NCI-H748 treated with DMSO at 0.1 percent for 48 hours (cell line): ENCODE results near the gene TEDC1.

ENCODE experiments used
- DNase-seq: peaks from one replicate; lab custom pipeline; 2025; lab: John Stamatoyannopoulos, UW

Gene TEDC1

DNA sequence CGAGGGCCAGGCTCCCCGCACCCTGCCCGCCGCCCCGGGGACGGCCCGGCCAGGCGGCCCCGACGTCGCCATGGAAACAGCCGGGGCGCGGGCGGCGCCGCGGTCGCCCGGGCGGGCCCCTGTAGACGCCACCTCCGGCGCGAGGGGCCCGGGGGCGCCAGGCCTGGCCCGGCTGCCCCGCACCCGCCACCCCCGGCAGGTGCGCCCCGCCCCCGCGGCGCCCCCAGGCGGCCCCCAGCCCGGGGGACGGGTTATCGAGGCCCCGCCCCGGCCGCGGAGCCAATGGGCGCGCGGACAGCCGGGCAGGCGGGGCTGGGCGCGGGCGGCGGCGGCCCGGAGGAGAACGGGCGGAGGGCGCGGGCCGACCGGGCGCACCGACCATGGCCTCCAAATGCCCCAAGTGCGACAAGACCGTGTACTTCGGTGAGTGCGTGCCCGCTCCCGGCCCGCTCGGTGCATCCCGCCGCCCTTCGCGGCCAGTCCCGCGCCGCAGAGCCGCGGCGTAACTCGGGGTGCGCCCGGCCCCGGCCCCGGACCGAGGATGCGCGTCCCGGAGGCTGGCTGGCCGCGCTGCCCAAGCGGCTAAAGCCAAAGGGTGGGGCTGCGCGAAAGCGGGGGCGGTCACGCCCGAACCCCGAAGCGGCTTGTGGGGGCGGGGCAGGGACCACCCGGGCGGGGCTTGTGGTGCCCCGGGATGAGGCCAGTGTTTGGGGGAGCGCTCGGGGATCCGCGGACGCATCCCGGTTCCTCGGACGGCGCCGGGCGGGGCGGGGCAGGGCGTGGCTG lies 16.4 kb upstream of the TEDC1 start, which contains the start of gene CRIP2:
Gene CRIP2, plus strand, starts transcription at position 339 of the 786 bp plus-strand sequence. Its CDS starts 42 bp downstream, at position 381.
- no peak for DNase-seq

DNA sequence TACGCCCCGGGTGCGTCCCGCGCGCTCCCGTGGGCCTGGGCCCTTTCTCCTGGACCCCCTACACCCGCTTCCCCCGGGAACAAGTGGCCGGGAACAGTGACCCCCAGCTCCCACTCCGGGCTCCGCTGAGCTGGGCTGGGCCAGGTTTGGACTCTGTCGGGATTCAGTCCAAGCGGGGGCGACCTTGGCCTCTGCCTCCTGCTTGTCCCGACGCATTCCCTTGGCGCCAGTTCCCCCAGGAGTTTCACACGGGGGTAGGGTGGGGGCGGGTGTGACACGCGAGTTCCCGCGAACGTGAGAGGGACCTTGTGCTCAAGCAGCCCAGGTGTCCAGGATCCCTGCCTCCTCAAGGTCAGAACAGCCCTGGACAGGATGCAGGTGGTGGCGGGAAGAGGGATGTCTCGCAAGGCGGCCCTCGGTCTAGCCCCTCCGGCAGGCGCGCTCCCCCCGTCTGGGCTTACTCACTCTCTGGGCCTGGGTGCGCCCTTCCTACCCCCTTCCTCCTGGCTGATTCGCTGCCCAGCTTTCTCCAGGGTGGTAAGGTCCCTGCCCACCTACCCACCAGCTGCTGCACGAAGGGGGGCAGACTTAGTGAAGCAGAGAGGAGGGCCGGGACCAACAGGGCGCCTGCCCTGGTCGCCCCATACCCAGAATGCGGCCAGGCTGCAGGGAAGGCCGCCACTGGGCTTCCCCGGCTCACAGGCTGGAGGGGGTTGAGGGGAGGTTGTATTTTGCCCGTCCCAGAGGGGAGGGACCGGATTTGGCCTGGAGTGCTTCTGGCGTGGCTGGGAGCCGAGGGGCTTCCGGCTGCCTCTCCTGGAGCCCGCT lies 15.6 kb upstream of the TEDC1 start:
- DNase-seq: no peak

DNA sequence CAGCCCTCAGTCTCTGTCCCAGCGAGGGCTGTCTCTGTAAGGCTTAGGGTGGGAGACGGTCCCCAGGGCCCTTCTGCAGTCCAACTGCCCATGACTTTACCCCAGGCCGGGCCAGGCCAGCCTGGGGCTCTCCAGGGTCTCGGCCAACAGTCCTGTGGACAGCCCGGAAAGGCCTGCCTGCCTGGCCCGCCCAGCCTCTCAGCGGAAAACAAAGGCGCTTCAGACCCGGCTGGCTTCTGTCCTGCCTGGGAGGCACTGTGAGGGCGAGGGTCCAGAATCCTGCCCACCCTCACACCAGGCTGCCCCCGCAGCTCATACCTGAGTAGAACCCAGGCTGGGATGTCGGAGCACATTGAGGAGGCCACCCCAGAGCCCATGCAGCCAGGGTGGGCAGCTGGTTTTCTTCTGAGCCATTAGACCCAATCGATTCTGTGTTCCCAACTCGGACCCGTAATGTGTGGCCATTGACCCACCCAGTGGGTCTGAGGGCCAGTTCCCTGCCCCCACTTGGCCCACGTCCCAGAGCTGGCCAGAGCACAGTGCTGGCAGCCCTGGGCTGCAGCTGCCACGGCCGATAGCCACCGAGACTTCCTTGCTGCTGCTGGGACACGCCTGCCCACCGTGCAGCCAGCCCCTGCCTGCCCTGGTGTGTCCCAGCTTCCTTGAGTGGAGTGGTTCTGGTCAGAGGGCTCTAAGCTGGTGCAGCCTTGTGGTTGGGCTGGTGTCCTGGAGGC lies 14.8 kb upstream of the TEDC1 start:
- DNase-seq: no peak

DNA sequence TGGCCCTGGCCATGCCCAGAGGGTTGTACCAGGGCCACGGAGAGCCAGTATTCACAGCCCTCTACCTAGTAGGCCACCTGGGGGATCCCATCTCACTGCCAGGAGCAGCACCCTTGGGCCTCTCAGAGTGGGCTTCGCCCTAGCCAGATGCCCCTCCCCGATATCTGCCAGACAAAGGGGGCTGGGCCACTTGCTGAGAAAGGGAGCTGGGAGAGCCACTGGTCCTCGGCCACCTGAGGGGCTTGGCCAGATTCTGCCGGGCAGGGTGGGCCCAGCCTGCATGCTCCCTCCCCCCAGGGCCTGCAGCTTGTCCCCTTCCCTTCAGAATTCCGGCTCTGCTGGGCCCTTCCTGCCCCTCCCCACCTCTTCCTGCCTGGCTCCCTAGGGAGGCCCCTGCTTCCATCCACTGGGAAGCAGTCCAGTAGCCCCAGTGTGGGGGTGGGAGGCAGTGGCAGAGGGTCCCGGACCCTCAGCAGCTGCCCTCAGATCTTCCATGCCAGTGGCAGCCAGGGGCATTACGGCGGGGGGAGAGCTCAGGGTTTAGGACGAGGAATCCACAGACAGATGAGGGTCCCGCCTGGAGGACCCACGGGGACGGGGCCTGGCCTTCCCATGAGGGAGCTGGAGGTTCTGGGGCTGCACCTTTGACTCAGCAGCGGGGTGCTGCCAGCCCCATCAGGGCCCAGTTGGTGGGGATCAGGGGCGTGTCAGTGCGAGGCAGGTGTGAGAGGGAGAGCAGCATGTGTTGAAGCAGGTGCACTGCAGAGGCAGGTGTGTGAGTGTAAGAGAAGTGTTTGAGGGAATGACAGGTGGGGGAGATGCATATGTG lies 14.0 kb upstream of the TEDC1 start:
- no peak for DNase-seq

DNA sequence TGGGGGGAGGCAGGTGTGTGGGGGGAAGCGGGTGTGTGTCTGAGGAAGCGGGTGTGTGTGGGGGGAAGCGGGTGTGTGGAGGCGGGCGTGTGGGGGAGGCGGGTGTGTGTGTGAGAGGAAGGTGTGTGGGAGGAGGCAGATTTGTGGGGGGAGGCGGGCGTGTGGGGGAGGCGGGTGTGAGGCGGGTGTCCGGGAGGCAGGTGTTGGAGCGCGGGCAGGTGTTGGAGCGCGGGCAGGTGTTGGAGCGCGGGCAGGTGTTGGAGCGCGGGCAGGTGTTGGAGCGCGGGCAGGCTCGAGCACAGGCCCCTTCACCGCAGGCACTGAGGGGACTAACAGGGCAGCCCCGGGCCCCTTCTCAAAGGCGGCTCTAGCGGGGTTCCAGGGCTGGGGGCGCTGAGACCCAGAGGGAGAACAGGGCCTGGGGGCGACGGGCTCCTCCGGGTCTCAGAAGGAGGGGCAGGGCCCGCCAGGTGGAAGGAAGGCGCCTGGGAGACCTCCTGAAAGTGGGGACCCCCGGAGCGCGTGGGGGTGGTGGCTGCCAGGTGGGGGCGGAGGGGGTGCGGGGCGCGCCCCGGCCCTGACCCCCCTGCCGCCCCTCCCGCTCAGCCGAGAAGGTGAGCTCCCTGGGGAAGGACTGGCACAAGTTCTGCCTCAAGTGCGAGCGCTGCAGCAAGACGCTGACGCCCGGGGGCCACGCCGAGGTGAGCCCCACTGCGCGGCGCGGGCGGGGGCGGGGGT lies 13.2 kb upstream of the TEDC1 start:
- DNase-seq: no peak

DNA sequence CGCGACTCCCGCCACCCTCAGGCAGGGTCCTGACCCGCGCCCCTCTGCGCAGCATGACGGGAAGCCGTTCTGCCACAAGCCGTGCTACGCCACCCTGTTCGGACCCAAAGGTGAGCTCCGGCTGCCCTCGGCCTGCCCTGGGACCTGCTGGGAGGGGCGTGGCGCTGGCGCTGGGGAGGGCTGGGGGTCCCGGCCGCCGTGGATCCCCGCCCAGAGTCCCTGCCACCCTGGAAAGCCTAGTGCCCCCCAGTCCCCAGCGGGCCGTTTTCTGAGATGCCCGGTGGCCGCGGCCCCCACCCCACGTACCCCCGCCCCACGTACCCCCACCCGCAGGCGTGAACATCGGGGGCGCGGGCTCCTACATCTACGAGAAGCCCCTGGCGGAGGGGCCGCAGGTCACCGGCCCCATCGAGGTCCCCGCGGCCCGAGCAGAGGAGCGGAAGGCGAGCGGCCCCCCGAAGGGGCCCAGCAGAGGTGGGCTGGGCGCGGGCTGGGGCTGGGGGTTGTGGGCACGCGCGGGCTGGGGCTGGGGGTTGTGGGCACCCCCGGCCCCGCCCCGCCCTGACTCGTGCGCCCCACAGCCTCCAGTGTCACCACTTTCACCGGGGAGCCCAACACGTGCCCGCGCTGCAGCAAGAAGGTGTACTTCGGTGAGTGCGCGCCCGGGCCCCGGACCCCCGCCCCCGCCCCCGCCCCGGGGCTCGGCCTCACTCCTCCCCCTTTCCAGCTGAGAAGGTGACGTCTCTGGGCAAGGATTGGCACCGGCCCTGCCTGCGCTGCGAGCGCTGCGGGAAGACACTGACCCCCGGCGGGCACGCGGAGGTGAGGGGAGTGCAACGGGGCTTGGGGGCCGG lies 12.4 kb upstream of the TEDC1 start:
- DNase-seq: no peak

DNA sequence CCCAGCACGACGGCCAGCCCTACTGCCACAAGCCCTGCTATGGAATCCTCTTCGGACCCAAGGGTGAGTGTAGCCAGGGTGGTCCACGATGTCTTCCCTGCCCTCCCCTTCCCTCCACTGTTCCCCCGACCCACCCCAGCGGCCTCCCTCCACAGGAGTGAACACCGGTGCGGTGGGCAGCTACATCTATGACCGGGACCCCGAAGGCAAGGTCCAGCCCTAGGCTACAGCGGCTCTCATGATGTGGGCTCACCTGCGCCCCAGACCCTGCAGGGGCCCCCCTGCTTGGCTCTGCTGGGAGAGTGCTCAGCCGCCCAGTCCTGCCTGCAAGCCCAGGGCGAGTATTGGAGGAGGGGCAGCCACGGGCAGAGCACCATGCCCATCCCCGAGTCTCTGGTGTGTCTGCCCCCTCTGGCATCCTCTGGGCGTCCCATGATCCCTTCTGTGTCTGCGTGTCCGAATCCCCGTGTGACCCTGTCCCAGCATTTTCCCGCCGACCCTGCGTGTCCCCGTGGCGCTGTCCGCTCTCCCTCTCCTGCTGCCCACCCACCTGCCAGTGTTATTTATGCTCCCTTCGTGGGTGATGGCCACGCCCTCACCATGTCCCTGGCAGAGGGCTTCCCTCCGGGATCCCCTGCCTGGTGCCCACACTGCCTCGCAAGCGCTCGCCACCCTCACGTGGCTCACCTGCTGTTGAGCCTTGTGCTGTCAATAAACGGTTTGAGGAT lies 11.5 kb upstream of the TEDC1 start:
- no peak for DNase-seq

DNA sequence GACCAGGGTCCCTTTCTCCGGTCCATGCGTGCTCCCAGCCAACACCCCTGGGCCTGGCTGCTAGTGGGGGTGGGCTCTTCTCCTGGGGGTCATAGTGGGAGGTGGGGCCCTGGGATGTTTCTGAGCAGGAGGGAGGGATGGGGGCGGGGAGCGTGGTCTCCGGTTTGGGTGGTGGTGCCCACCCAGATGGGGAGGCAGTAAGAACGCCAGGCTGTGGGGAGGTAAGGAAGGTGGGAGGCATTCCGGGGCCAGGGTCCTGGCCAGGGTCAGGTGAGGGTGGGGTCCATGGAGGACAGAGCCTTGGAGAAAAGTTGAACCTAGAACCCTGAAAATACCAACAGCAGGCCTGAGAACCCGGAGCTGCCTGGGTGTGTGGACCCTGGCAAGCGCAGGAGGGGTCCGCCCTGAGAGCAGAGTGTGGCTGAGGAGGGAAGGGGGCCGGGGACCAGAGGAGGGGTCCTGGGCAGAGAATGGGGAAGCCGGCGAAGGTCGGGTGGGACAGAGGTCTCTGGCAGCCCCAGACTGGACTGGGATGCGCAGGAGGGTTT lies 10.8 kb upstream of the TEDC1 start:
- DNase-seq: no peak

DNA sequence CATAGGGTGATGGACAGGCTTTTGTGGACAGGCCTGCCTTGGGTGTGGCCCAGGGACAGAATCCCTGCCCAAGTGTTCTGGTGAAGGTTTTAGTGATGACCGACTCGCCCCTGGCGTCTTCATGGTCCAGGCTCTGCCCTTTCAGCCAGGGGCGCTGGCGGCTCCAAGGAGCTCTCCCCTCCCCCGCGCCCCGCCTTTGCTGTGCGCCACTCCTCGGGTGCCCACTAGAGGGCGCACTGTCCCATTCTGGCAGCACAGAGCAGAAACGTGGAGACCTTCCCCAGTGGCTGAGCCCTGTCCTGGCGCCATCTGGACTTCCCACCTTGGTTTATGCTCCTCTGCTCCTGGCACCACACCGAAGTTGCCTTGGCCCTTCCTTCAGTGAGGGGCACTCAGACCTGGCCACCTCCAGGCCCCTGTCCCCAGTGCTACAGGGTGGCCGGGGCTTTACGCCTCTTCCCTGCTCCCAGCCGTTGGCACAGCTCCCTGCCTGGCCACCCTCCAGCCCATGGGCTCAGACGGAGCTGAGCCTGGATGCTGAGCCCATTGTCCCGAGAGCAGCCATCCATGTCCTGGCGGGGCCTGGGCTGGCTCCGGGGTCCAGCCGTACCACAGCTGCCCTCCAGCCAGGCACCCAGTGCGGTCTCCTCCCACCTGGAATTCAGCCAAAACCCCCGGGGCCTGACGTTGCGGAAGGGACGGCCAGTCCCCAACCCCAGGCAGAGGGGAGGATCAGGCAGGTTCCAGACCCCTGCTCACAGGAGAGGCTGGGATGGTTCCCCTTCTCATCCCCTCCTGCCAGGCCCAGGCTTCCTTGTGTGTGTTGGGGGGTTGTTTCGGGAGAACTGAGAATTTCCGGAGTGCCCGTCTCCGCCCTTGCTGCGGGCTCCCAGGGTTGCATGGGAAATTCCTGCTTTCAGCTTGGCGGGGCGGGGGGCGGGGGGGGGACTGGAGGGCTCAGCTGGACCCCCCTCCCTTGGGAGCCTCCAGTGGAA lies 9.9 kb upstream of the TEDC1 start:
- peak; percentile 81 for DNase-seq

DNA sequence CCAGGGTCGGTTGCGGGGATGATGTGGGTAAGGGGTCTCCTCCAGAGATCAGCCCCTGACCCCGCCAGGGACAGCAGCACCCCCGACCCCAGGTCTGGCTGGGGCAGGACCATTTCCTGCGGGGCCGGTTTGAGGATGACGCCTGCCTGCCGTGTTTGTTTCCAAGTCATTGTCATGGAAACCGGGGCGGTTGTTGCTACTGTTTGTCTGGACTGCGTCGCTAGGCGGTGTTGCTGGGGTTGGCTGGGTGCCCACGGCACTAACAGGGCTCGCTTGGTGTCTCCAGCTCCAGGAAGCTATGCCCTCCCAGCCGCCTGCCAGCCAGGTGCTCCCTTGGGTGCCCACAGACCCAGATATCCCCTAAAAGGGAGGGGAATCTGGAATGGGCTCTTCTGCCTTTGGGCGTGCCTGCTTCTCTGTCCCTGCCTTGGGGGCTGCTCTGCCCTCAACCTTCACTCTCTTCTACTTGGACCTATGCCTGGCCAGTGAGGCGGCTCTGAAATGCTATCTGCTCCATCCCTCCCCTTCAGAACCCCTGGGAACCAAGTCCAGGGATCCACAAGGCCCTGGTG lies 9.1 kb upstream of the TEDC1 start:
- DNase-seq: peak; percentile 92

DNA sequence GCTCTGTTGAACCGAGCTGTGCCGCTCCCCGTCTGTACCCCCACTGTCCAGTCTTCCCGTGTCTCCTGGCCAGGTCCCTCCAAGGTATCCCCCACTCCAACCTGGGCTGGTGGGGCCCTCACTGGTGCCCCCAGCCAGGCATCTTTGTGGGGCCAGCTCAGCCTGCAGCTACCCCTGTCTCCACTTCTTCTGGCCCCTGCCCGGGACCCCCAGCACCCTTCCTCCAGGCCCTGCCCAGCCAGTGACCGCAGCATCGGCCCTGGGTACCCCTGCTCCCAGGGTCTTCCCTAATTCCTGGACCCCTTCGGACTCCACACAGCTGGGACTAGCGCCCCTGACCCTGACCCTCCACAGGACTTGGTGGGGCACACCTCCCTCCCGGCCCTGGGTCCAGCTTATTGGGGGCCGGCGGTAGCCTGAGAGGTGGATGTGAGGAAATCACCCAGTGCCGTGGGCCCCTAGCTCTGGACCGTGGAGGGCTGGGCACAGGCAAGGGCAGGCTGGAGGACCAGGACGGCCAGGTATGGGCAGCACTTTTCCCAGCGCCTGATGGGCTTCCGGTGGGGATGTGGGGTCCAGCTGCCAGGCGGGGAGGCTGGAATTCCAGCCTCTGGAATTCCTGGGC lies 8.4 kb upstream of the TEDC1 start:
- no peak for DNase-seq

DNA sequence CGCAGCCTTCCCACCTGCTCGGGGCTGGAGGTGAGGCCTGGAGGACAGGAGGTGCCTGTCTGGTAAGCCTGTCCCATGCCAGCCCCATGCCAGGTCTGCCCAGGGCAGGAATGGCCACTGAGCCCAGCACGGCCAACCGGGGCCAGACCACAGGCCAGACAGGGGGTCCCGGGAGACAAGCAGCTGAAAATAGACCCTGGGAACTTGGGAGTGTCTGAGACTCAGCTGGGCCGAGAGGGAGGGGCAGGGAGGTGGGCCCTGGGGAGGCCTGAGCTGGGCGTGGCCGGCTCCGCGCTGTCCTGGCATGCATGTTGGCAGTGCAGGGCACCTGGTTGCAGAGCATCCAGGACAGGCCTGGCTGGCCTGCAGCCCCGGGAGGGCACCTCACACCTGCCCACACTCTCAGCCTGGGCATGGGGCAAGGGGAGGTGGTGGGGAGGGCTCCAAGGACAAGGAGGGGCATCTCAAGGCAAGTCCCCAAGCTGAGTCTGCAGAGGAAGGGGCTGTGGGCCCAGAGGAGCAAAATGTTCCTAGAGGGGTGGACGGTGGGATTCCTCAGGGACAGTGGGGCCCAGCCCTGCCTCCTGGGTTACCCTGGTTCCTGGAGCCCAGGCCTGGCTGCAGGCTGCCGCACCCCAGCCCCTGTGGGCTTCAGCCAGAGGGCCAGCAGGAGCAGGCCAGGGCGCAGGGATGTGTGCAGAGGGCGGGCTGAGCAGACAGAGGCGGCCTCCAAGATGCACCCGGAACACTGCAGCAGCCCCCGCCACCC lies 7.6 kb upstream of the TEDC1 start:
- no peak for DNase-seq

DNA sequence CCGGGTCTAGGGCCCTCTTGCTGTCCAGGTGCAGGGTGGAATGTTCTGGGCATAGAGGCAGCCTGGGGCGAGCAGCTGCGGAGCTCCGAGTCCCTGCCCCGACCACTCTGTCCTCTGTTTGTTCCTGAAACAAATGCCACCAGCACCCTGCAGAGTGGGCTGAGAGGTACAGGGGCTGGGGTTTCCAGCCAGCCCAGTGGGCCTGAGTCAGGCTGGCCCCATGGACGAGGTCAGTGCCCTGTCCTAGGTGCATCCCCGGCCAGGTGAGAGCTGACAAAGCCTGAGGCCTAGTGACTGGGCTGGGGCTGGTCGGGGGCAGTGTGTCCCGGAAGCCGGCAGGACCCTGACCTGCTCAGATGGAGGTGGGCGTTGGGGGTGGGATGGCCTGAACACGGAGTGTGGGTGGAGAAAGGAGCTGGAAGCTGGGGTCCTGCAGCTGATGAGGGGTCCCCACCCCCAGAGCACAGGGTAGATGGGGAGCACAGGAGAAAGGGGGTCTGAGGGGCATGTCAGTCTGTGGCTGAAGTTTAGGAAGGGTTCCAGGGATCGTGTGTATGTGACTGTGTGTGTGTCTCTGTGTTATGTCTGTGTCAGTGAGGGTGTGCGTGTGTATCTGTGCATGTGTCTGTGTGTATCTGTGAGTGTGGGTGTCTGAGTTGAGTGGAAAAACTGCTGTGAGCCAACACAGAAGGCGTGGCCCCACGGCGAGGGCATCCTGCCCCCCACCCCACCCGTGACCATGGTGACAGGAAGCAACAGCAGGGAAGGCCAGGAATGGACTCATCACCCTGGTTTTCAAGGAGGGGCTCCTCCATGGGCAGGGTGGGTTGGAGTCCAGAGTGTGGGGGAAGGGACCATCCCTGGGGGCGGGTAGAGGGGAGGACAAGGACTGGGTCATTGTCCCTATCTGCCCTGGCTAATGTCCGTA lies 6.7 kb upstream of the TEDC1 start:
- no peak for DNase-seq

DNA sequence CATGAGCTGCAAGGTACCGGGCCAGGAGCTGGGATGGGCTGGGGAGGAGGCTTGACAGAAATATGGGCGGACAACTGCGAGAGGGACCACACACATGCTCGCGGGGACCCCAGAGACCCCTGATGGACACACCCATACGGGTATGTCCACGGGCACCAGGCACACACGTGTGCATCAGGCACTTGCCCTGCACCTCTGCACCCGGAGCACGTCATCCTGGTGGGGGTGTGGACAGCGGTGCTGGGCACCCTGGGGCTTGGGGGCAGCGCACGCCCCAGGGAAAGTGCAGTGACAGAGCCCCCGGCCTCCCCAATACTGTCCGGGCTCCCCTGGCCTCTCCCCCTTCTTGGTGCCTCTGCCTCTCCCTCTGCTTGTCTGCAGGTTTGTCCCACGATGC lies 6.1 kb upstream of the TEDC1 start:
- no peak for DNase-seq

DNA sequence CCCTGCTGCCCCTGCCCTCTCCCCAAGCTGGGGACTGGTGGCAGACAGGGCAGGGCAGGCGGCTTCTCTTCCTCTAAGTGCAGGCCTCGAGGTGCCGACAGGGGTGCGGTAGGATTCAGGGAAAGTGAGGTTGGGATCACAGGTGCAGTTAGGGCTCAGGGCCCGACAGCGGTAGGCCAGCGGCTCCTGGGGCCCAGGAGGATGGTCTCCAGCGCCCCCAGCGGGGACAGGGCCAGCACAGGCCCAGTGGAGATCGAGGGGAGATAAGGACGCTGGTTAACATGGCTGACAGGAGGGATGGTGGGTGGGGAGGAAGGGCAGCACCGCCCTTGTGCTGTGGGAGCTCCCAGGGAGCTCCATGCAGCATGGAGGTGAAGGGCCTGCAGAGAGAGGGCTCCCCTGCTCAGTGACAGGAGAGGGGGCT lies 5.3 kb upstream of the TEDC1 start:
- no peak for DNase-seq
